Esophagus squamous epithelium (tissue), 5 donors: ENCODE data around the gene FBXO7. TPM values are rescaled to one million over a fixed set of nuclear protein-coding genes. Genes with fewer than 3 reads are reported as not detected.
A peak's percentile ranks its signal among the peaks of the same experiment; 100 is the strongest.

Experiments
- DNase-seq: peaks from one replicate; lab custom pipeline; 2025; lab: John Stamatoyannopoulos, UW
- H3K27ac ChIP-seq, 4 donors: fragments of 200-600 bp; sonication (generic); one replicate each; pipeline ENCODE4 v1.5.1; 2016 to 2019; ENCODE audit warnings: mild to moderate bottlenecking in 1 of 4
- H3K27me3 ChIP-seq, 4 donors: fragments of 200-600 bp; sonication (generic); 1 replicate in 3 of 4; 2 replicates in 1 of 4; pipeline versions ENCODE4 v1.5.1 to v1.6.0; 2017 to 2021; ENCODE audit warnings: antibody characterized with exemption in 1 of 4
- H3K36me3 ChIP-seq, 3 donors: fragments of 200-600 bp; sonication (generic); one replicate each; pipeline ENCODE4 v1.5.1; 2016 to 2019
- H3K4me1 ChIP-seq, 3 donors: fragments of 200-600 bp; sonication (generic); one replicate each; pipeline ENCODE4 v1.5.1; 2017 to 2019
- H3K4me3 ChIP-seq, 4 donors: fragments of 200-600 bp; sonication (generic); 1 replicate in 3 of 4; 2 replicates in 1 of 4; pipeline ENCODE4 v1.5.1; 2016 to 2019; ENCODE audit warnings: mild to moderate bottlenecking in 2 of 4, moderate library complexity in 1 of 4
- H3K9me3 ChIP-seq, 3 donors: fragments of 200-600 bp; sonication (generic); one replicate each; pipeline ENCODE4 v1.5.1; 2016 to 2019
- POLR2A ChIP-seq, 4 donors: fragments of 450-650 bp; IDR thresholded peaks; one replicate each; pipeline ENCODE4 v1.6.1; 2017; ENCODE audit warnings: antibody characterized with exemption in 4 of 4, mild to moderate bottlenecking in 4 of 4, moderate library complexity in 3 of 4
- WGBS, 2 donors: methylation state at CpG; one replicate each; pipeline ENCODE4 v1.1.5; 2018; 5-methylcytosine and 5-hydroxymethylcytosine counted together
- intact Hi-C: fragments of 100-400 bp; cut with DNase I; formaldehyde crosslinking; loops from one replicate; pipeline ENCODE4 v1.15.0; 2022
- total RNA-seq, 4 donors: library from RNA; depleted of rRNA; stranded (reverse); fragments of >200 nt; gene quantifications; one replicate each; pipeline ENCODE4 v1.1.0, GENCODE V29; 2016
- TF ChIP-seq, protein P1 (sequence below), 6 experiments: fragments of 450-650 bp in 4 of 6; fragments of 200-600 bp in 2 of 6; sonication (generic) in 2 of 6; IDR thresholded peaks; one replicate each; pipeline ENCODE4 v1.5.1; 2016 to 2019; ENCODE audit warnings: antibody characterized with exemption in 6 of 6, mild to moderate bottlenecking in 4 of 6, moderate library complexity in 4 of 6
- donor health status: DM: yes; HTN: yes; CAD: no.

Gene FBXO7
- total RNA-seq, 4 donors from 2014 or later: 31.8 to 67.1 (median 49.6) TPM

DNA sequence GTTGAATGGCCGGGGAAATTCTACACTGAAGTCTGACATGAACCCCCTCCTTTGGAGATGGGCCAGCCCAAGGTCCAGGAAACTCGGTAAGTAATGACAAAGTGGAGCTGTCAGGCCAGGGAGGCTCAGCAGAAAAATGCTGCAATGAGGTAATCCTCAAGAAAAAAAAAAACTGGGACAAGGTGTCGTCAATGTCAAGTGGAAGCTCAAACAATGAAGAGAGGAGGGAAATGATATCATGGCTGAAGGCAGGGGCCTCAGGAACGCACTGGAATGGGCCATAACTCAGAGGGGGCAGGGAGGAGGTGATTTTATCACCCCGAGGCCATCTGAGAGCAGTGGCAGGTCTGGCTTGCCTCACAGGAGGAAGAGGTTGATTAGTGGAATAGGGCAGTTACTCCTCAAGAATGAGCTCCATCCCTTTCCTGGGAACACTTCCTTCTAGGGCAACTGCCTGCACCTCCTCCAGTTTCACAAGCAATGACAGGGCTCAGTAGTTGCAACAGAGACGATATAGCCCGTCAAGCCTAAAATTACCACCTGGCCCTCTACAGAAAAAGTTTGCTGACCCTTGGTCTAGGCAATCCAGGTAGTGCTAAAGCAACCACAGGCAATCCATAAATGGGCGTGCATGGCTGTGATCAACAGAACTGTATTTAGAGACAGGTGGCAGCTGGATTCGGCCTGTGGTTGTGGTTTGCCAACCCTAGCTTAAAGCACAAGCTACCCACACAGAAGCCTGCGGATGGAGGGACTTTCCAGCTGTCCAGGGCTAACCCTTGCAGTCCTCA, 65.2 kb downstream of the FBXO7 start:
- intact Hi-C loops: no loop called here
- no peak for TF ChIP-seq POLR2A (IDR thresholded peaks at IDR 0.05)
- TF ChIP-seq, protein P1, sequence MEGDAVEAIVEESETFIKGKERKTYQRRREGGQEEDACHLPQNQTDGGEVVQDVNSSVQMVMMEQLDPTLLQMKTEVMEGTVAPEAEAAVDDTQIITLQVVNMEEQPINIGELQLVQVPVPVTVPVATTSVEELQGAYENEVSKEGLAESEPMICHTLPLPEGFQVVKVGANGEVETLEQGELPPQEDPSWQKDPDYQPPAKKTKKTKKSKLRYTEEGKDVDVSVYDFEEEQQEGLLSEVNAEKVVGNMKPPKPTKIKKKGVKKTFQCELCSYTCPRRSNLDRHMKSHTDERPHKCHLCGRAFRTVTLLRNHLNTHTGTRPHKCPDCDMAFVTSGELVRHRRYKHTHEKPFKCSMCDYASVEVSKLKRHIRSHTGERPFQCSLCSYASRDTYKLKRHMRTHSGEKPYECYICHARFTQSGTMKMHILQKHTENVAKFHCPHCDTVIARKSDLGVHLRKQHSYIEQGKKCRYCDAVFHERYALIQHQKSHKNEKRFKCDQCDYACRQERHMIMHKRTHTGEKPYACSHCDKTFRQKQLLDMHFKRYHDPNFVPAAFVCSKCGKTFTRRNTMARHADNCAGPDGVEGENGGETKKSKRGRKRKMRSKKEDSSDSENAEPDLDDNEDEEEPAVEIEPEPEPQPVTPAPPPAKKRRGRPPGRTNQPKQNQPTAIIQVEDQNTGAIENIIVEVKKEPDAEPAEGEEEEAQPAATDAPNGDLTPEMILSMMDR (IDR thresholded peaks at IDR 0.05): no peak
- Histone ChIP-seq H3K27me3 (no peaks in the 10 kb centered on the region), H3K9me3 (no peaks in the 10 kb centered on the region), H3K4me3 (no peak overlapping the region), H3K4me1 (peaks cover 0 to 10% (median 4%) of the 10 kb centered on the region in 3 donors), H3K36me3 (no peaks in the 10 kb centered on the region), H3K27ac (peak overlapping the region in 1 of 4 donors; percentile 39)
- DNase-seq: no peak
- 42 to 46% methylated on average over 8 to 9 of the region's 10 CpGs for WGBS, 2 donors

DNA sequence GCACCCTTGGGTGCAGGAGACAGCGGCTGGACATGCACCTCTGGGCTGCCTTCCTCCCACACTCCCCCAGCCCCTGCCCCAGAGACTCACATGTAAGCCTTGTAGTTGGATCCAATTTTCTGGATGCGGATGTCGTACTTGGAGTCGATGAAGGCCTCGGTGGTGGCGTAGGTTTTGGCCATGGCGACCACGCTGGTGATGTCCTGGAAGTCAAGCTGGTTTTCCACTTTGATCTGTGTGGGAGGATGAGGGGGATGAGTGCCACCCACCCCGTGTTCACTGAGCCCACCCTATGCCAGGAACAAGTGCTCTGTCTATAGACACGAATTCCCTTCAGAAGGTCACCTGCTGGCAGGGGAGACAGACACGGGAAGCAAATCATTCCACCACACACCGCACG, 66.9 kb downstream of the FBXO7 start:
- H3K27ac ChIP-seq: peak overlapping the region in 2 of 4 donors; percentile 15 to 78
- intact Hi-C loops: no loop called here
- H3K9me3 ChIP-seq: no peaks in the 10 kb centered on the region
- 82 to 97% methylated on average over 11 to 12 of the region's 13 CpGs for WGBS, 2 donors
- TF ChIP-seq, protein P1 (IDR thresholded peaks at IDR 0.05): no peak
- TF ChIP-seq POLR2A (IDR thresholded peaks at IDR 0.05): no peak
- no peaks in the 10 kb centered on the region for H3K36me3 ChIP-seq
- H3K4me3 ChIP-seq: no peak overlapping the region
- no peak for DNase-seq
- H3K4me1 ChIP-seq: peaks cover 0 to 27% (median 11%) of the 10 kb centered on the region in 3 donors
- no peaks in the 10 kb centered on the region for H3K27me3 ChIP-seq

DNA sequence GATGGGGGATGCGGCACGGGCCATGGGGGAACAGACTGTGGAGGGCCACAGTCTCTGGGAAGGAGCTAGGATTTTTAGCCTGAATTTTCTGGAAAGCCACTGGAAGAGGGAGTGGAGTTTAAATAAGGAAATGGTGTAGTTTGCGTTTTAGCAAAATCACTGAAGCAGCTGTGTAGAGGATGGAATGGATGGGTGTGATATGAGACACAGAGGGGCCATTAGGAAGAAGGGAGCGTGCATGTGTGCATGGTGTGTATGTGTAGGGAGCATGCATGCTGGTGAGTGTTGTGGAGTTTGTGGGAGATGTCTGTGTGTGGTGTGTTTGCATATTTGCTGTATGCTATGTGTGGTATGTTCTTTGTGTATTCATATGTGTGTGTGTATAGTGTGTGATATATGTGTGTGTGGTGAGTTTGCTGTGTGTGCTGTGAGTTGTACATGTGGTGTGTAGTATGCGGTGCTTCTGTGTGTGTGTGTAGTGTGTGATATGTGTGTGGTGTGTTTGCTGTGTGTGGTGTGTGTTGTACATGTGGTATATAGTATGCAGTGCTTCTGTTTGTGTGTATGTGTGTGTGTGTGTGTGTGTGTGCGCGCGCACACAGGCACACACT, 67.6 kb downstream of the FBXO7 start:
- WGBS, 2 donors: 94 to 97% methylated on average over 6 to 8 of the region's 8 CpGs
- Histone ChIP-seq H3K4me1 (peaks cover 0 to 34% (median 18%) of the 10 kb centered on the region in 3 donors), H3K27ac (peak overlapping the region in 3 of 4 donors; percentile 55 to 78 (median 74)), H3K9me3 (no peaks in the 10 kb centered on the region), H3K36me3 (no peaks in the 10 kb centered on the region), H3K27me3 (no peaks in the 10 kb centered on the region), H3K4me3 (no peak overlapping the region)
- intact Hi-C loops: no loop called here
- TF ChIP-seq, protein P1 (IDR thresholded peaks at IDR 0.05): no peak
- no peak for TF ChIP-seq POLR2A (IDR thresholded peaks at IDR 0.05)
- DNase-seq: no peak

DNA sequence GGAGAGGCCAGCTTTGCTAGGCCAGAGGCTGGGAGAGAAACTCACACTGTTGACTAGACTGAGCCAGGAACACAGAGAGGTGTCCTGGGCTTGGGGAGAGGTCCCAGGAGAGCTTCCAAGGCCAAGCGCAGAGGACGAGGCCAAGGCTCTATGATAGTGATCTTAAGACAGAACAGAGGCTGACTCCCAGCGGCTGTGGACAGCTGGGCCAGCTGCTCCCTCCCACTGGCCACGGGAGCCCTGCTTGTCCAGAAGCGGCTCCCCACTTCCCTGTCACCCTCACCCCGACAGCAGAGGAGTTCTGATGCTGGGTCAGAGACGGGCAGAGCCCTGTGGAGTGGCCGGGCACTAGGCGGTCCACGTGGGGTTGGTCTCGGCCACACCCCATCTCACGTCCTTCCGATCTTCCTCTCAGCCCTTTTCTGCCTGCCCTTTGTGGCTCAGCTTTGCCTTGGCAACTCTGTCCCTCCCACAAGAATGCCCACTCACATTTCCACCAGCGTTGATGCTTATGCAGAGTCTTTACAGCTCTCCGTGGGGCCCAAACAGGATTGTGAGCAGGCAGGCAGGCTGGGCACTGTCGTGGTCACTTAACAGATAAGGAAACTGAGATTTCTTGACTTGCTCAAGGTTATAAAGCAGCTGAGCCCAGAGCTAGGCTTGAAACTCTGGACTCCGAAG, 68.2 kb downstream of the FBXO7 start:
- Histone ChIP-seq H3K27ac (peak overlapping the region in 3 of 4 donors; percentile 55 to 78 (median 74)), H3K4me1 (peaks cover 0 to 34% (median 18%) of the 10 kb centered on the region in 3 donors), H3K27me3 (no peaks in the 10 kb centered on the region), H3K4me3 (no peak overlapping the region), H3K9me3 (no peaks in the 10 kb centered on the region), H3K36me3 (no peaks in the 10 kb centered on the region)
- DNase-seq: no peak
- intact Hi-C loops: no loop called here
- WGBS, 2 donors: 71 to 75% methylated on average over 14 of the region's 17 CpGs
- TF ChIP-seq, protein P1 (IDR thresholded peaks at IDR 0.05): no peak
- TF ChIP-seq POLR2A (IDR thresholded peaks at IDR 0.05): no peak
